PC-9 (cell line): ENCODE results near the gene AGPAT3. TPM values are rescaled to one million over a fixed set of nuclear protein-coding genes. Genes with fewer than 3 reads are reported as not detected.

Experiments
- BruUV-seq: library from RNA; stranded (reverse); fragments of 400-500 nt; replicated peaks from 2 replicates; lab custom pipeline; 2021; lab: Mats Ljungman, UMichigan
- CTCF ChIA-PET: fragments of 300-600 bp; sonication (Branson Sonifier 250); formaldehyde crosslinking; loops from one replicate; lab custom pipeline; 2022; ENCODE audit warnings: antibody characterized with exemption; lab: Charles Lee
- POLR2A ChIA-PET: fragments of 300-600 bp; sonication (Branson Sonifier 250); formaldehyde crosslinking; loops from one replicate; lab custom pipeline; 2022; ENCODE audit warnings: antibody characterized with exemption; ENCODE audit not compliant: unreplicated experiment; lab: Charles Lee
- DNase-seq, 2 experiments: peaks; one replicate each; pipeline versions ENCODE4 v3.0.0 to v3.0.0-alpha.2; 2015 to 2022; ENCODE audit warnings: mixed read lengths in 1 of 2
- H2AFZ ChIP-seq: fragments of 200-600 bp; sonication (generic); 2 replicates; pipeline ENCODE4 v1.8.1; 2017; ENCODE audit warnings: antibody characterized with exemption
- H3F3A ChIP-seq: fragments of 200-600 bp; sonication (generic); 2 replicates; pipeline ENCODE4 v1.8.1; 2017; ENCODE audit warnings: antibody characterized with exemption, mild to moderate bottlenecking, low read depth; ENCODE audit not compliant: insufficient read depth
- H3K27ac ChIP-seq: fragments of 200-600 bp; sonication (generic); 2 replicates; pipeline ENCODE4 v1.6.1; 2016; ENCODE audit warnings: mixed run types
- H3K27me3 ChIP-seq: fragments of 200-600 bp; sonication (generic); 2 replicates; pipeline ENCODE4 v1.6.1; 2016; ENCODE audit warnings: low read depth, mixed run types; ENCODE audit not compliant: insufficient read depth
- H3K36me3 ChIP-seq: fragments of 200-600 bp; sonication (generic); 2 replicates; pipeline ENCODE4 v1.6.1; 2016; ENCODE audit warnings: low read depth, mixed run types
- H3K4me1 ChIP-seq: fragments of 200-600 bp; sonication (generic); replicated peaks from 2 replicates; pipeline ENCODE4 v1.6.1; 2016; ENCODE audit warnings: mixed run types; ENCODE audit not compliant: insufficient read depth
- H3K4me2 ChIP-seq: fragments of 200-600 bp; sonication (generic); 2 replicates; pipeline ENCODE4 v1.6.1; 2017; ENCODE audit warnings: mixed run types
- H3K4me3 ChIP-seq: fragments of 200-600 bp; sonication (generic); 2 replicates; pipeline ENCODE4 v1.6.1; 2016; ENCODE audit warnings: mixed run types
- H3K79me2 ChIP-seq: fragments of 200-600 bp; sonication (generic); 2 replicates; pipeline ENCODE4 v1.6.1; 2017; ENCODE audit warnings: low read depth, mixed run types
- H3K9me2 ChIP-seq: fragments of 200-600 bp; sonication (generic); 2 replicates; pipeline ENCODE4 v1.8.1; 2017; ENCODE audit warnings: mild to moderate bottlenecking; ENCODE audit not compliant: insufficient read depth
- H3K9me3 ChIP-seq: fragments of 200-600 bp; sonication (generic); 2 replicates; pipeline ENCODE4 v1.8.1; 2016; ENCODE audit warnings: low read depth; ENCODE audit not compliant: insufficient read depth
- H4K20me1 ChIP-seq: fragments of 200-600 bp; sonication (generic); 2 replicates; pipeline ENCODE4 v1.8.1; 2017; ENCODE audit not compliant: insufficient read depth
- EZH2 ChIP-seq: fragments of 200-600 bp; sonication (generic); IDR thresholded peaks from 2 replicates; pipeline ENCODE4 v1.8.0; 2017; ENCODE audit warnings: antibody characterized with exemption, low read depth
- intact Hi-C: fragments of 100-400 bp; cut with micrococcal nuclease; formaldehyde crosslinking; loops from one replicate; pipeline ENCODE4 v1.10.0; 2022; ENCODE audit not compliant: unreplicated experiment
- total RNA-seq: library from RNA; stranded (reverse); gene quantifications from 2 replicates; pipeline ENCODE4 v1.2.3, GENCODE V29; 2021
- TF ChIP-seq, protein P1 (sequence below): fragments of 200-600 bp; sonication (generic); conservative IDR thresholded peaks from 2 replicates; pipeline ENCODE4 v1.6.1; 2017; ENCODE audit warnings: mixed run types, antibody characterized with exemption, mild to moderate bottlenecking, moderate library complexity

AGPAT3 gene
- total RNA-seq, 1 experiment from 2014 or later, result 39.0 TPM

DNA sequence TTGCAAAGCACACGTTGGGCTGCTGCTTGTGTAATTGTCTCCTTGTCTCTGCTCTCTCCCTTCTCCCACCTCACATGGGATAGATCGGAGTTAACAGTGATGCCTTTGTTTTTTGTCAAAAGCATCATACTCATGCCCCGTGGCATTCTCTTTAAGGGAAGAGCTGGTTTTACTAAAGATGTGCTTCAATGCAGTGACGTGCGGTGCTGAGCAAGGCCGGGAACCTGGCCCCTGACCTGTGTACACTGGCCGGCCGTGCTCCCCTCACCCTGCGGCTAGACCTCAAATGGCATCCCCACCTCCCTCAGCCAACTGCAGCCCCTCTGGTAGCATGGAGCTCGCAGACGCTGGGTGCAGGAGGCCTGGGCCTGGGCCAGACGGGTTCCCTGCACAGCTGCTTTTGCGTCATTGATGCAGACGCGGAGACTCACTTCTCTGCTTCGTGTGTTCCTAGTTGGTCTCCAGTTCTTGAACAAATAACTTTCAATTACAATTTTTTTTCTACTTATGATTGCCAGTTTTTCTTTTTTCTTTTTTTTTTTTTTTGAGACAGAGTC is 19.9 kb downstream of the AGPAT3 start:
- Histone ChIP-seq H3K4me1 (peaks cover 20% of the 10 kb centered on the region), H3K4me3 (no peak overlapping the region), H4K20me1 (peaks cover 1% of the 10 kb centered on the region; the same call in 1 of the 2 replicates), H3K36me3 (no peaks in the 10 kb centered on the region), H3K9me3 (no peaks in the 10 kb centered on the region), H2AFZ (no peak overlapping the region), H3K79me2 (peaks cover 11% of the 10 kb centered on the region; the same call in 1 of the 2 replicates), H3K4me2 (no peak overlapping the region), H3K27ac (no peak overlapping the region; the same call in 1 of the 2 replicates), H3K27me3 (no peaks in the 10 kb centered on the region), H3F3A (peaks cover 2% of the 10 kb centered on the region), H3K9me2 (no peaks in the 10 kb centered on the region)
- DNase-seq, result no peak
- intact Hi-C loops, result no loop called here
- CTCF ChIA-PET, result interaction anchor here (0.6 kb wide), 1 partner anchor 69 kb away, joined by 4 read pairs; no protein-coding TSS in a partner anchor
- BruUV-seq, result no TSS peak
- TF ChIP-seq, protein P1, sequence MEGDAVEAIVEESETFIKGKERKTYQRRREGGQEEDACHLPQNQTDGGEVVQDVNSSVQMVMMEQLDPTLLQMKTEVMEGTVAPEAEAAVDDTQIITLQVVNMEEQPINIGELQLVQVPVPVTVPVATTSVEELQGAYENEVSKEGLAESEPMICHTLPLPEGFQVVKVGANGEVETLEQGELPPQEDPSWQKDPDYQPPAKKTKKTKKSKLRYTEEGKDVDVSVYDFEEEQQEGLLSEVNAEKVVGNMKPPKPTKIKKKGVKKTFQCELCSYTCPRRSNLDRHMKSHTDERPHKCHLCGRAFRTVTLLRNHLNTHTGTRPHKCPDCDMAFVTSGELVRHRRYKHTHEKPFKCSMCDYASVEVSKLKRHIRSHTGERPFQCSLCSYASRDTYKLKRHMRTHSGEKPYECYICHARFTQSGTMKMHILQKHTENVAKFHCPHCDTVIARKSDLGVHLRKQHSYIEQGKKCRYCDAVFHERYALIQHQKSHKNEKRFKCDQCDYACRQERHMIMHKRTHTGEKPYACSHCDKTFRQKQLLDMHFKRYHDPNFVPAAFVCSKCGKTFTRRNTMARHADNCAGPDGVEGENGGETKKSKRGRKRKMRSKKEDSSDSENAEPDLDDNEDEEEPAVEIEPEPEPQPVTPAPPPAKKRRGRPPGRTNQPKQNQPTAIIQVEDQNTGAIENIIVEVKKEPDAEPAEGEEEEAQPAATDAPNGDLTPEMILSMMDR, result no peak
- TF ChIP-seq EZH2, result no peak
- POLR2A ChIA-PET, result no interaction called here

DNA sequence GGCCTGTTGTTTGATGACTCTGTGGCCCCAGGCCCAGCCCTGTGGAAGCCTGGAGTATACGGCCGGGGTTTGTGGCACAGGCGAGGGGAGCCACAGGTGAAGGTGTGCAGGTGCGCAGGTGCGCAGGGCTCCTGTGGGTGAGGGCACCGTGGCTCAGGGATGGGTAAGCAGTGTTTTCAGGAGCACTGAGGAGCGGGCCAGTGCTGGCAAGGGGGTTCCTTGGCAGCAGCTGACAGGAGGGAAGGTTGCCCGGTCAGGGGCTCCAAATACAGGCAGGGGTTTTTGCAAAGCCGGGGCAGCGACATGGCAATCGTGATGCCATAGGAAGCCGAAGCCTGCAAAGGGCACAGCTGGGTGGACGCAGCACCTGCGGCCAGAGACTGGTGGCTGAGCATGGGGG is 20.7 kb downstream of the AGPAT3 start:
- no peaks in the 10 kb centered on the region for H3K27me3 ChIP-seq
- no TSS peak for BruUV-seq
- no peaks in the 10 kb centered on the region; the same call in 1 of the 2 replicates for H3F3A ChIP-seq
- H3K4me2 ChIP-seq, result no peak overlapping the region
- H3K4me1 ChIP-seq, result peaks cover 12% of the 10 kb centered on the region
- H3K79me2 ChIP-seq, result peaks cover 11% of the 10 kb centered on the region; the same call in 1 of the 2 replicates
- no peak for DNase-seq
- no peaks in the 10 kb centered on the region for H4K20me1 ChIP-seq
- no peaks in the 10 kb centered on the region for H3K36me3 ChIP-seq
- no peak overlapping the region for H3K27ac ChIP-seq
- CTCF ChIA-PET, result interaction anchor here (0.6 kb wide), 1 partner anchor 70 kb away, joined by 4 read pairs; no protein-coding TSS in a partner anchor
- no peaks in the 10 kb centered on the region for H3K9me2 ChIP-seq
- H2AFZ ChIP-seq, result no peak overlapping the region
- intact Hi-C loops, result no loop called here
- no peak for TF ChIP-seq EZH2
- TF ChIP-seq, protein P1, result no peak
- POLR2A ChIA-PET, result no interaction called here
- H3K4me3 ChIP-seq, result no peak overlapping the region
- no peaks in the 10 kb centered on the region for H3K9me3 ChIP-seq

DNA sequence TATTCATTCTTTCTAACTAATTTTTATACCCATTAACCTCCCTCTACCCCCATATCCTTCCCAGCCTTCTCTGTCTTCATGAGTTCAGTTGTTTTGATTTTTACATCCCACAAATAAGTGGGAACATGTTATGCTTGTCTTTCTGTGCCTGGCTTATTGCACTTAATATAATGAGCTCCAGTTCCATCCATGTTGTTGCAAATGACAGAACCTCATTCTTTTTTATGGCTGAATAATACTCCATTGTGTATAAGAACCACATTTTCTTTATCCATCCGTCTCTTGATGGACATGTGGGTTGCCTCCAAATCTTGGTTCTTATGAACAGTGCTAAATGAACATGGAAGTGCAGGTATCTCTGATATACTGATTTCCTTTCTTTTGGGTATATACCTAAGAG is 21.5 kb downstream of the AGPAT3 start:
- no peaks in the 10 kb centered on the region for H3K36me3 ChIP-seq
- intact Hi-C loops, result no loop called here
- no peaks in the 10 kb centered on the region; the same call in 1 of the 2 replicates for H3F3A ChIP-seq
- H3K79me2 ChIP-seq, result peaks cover 11% of the 10 kb centered on the region; the same call in 1 of the 2 replicates
- TF ChIP-seq, protein P1, result no peak
- TF ChIP-seq EZH2, result no peak
- H3K4me3 ChIP-seq, result no peak overlapping the region
- H3K27ac ChIP-seq, result no peak overlapping the region
- POLR2A ChIA-PET, result no interaction called here
- H3K27me3 ChIP-seq, result no peaks in the 10 kb centered on the region
- no peaks in the 10 kb centered on the region for H3K9me2 ChIP-seq
- H2AFZ ChIP-seq, result no peak overlapping the region
- no peak overlapping the region for H3K4me2 ChIP-seq
- no peaks in the 10 kb centered on the region for H4K20me1 ChIP-seq
- no TSS peak for BruUV-seq
- CTCF ChIA-PET, result no interaction called here
- H3K9me3 ChIP-seq, result no peaks in the 10 kb centered on the region
- no peak for DNase-seq
- peaks cover 8% of the 10 kb centered on the region for H3K4me1 ChIP-seq
